Activated gamma-delta T cell (primary cell): ENCODE data around the gene TSPAN12.

Source experiments
- DNase-seq: peaks from one replicate; lab custom pipeline; 2025; lab: John Stamatoyannopoulos, UW

Gene TSPAN12

GRCh38 chr7:120743128-120743527, 114.8 kb downstream of the TSPAN12 start:
- DNase-seq: no peak

- no peak for DNase-seq
These were observed 115.6 kb downstream of the TSPAN12 start for GRCh38 chr7:120742372-120742771.

GRCh38 chr7:120741371-120742042, 116.4 kb downstream of the TSPAN12 start:
- no peak for DNase-seq

- no peak for DNase-seq
These were observed 117.6 kb downstream of the TSPAN12 start for GRCh38 chr7:120740348-120740747.

GRCh38 chr7:120738816-120739215, 119.1 kb downstream of the TSPAN12 start:
- no peak for DNase-seq
